ENCODE measurements around the gene RNF25.
A peak's percentile ranks its signal among the peaks of the same experiment; 100 is the strongest.

DNA sequence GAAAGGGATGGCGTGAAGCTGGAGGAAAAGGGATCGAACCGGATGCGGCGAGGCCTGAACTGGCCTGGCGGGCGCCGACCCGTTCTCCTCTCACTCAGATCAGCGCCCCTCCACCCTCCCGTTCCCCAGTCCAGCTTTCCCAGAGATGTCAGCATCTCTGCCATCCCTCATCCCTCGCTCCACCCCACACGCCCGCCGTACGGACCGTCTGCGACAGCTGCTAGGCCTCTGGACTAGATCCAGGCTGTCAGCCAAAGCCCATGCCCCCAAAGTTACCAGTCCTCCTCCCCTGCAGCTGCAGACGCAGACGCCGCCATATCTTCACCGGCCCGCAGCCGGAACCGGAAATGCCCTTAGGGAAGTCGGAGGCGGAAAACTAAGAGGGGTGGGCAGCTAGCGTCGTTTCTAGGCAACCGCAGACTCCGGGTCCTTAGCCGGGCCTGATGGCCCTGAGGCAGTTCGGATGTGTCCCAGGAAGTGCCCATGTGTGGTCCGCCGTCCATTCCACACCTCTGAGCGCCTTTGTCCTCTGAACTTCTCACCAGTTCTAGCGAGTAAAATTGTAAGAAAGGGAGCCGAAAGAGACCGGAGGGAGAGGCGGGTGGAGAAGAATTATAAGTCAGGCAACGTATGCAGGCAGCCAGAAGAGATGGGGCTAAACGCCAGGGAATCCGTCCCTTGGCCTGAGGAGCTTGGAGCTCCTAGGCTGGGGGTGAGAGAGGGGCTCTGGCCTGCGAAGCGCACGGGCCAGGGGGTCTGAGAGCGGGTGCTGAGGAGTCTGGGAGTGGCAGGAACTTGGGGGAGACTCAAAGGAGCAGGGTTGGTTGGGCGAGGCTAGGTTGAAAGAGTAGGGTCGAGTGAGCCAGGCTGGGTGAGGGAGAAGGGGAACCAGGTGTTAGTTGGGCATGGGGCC, at the start of gene RNF25, which contains the start of gene STK36:
- TF ChIP-seq, protein P1, sequence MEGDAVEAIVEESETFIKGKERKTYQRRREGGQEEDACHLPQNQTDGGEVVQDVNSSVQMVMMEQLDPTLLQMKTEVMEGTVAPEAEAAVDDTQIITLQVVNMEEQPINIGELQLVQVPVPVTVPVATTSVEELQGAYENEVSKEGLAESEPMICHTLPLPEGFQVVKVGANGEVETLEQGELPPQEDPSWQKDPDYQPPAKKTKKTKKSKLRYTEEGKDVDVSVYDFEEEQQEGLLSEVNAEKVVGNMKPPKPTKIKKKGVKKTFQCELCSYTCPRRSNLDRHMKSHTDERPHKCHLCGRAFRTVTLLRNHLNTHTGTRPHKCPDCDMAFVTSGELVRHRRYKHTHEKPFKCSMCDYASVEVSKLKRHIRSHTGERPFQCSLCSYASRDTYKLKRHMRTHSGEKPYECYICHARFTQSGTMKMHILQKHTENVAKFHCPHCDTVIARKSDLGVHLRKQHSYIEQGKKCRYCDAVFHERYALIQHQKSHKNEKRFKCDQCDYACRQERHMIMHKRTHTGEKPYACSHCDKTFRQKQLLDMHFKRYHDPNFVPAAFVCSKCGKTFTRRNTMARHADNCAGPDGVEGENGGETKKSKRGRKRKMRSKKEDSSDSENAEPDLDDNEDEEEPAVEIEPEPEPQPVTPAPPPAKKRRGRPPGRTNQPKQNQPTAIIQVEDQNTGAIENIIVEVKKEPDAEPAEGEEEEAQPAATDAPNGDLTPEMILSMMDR (IDR thresholded peaks at IDR 0.05): no peak
- peak in 1 of 2 donors; percentile 58 for TF ChIP-seq POLR2A (IDR thresholded peaks at IDR 0.05)
